Epithelial cell of proximal tubule (primary cell): Measurements from ENCODE around the gene PPFIA4. TPM values are rescaled to one million over a fixed set of nuclear protein-coding genes. Genes with fewer than 3 reads are reported as not detected.

Experiments used
- DNase-seq: peaks from one replicate; pipeline ENCODE4 v3.0.0-alpha.2; 2011; ENCODE audit warnings: low read depth
- H3K4me3 ChIP-seq: 2 replicates; pipeline ENCODE4 v1.5.1; 2011; ENCODE audit warnings: low read depth, mild to moderate bottlenecking, low read length
- CTCF ChIP-seq: conservative IDR thresholded peaks from 2 replicates; pipeline ENCODE4 v1.5.1; 2012; ENCODE audit warnings: low read depth, mild to moderate bottlenecking, low read length
- total RNA-seq: library from RNA; depleted of rRNA; stranded (reverse); fragments of >200 nt; gene quantifications from 2 replicates; pipeline ENCODE4 v1.2.3, GENCODE V29; 2015

Gene PPFIA4
- total RNA-seq, 1 donor from 2014 or later = 11.6 TPM

GRCh38 chr1:203048555-203049051, 22.3 kb downstream of the PPFIA4 start:
- H3K4me3 ChIP-seq = no peak overlapping the region
- no peak for DNase-seq
- TF ChIP-seq CTCF = no peak

GRCh38 chr1:203049077-203049476, 22.8 kb downstream of the PPFIA4 start:
- DNase-seq = no peak
- no peak overlapping the region for H3K4me3 ChIP-seq
- TF ChIP-seq CTCF = no peak

GRCh38 chr1:203049576-203050180, 23.4 kb downstream of the PPFIA4 start:
- DNase-seq = no peak
- H3K4me3 ChIP-seq = no peak overlapping the region
- TF ChIP-seq CTCF = no peak

GRCh38 chr1:203050826-203051225, 24.5 kb downstream of the PPFIA4 start:
- no peak overlapping the region for H3K4me3 ChIP-seq
- DNase-seq = no peak
- TF ChIP-seq CTCF = no peak

GRCh38 chr1:203051841-203052324, 25.6 kb downstream of the PPFIA4 start:
- DNase-seq = no peak
- no peak for TF ChIP-seq CTCF
- no peak overlapping the region for H3K4me3 ChIP-seq

GRCh38 chr1:203052601-203053000, 26.3 kb downstream of the PPFIA4 start:
- DNase-seq = no peak
- no peak overlapping the region for H3K4me3 ChIP-seq
- TF ChIP-seq CTCF = no peak

- TF ChIP-seq CTCF = no peak
- H3K4me3 ChIP-seq = no peak overlapping the region
- DNase-seq = no peak
Measured at GRCh38 chr1:203054184-203054583, 27.9 kb downstream of the PPFIA4 start.
